22Rv1 (cell line): ENCODE measurements around the gene RALBP1.

Experiments
- ZFX ChIP-seq: fragments of 450-650 bp; IDR thresholded peaks from 2 replicates; pipeline ENCODE4 v1.6.1; 2017; ENCODE audit warnings: antibody characterized with exemption, borderline replicate concordance
- TF ChIP-seq, protein P1 (sequence below): fragments of 450-650 bp; IDR thresholded peaks from 2 replicates; pipeline ENCODE4 v1.5.1; 2017; ENCODE audit warnings: mild to moderate bottlenecking

- TF ChIP-seq ZFX: no peak
- TF ChIP-seq, protein P1, sequence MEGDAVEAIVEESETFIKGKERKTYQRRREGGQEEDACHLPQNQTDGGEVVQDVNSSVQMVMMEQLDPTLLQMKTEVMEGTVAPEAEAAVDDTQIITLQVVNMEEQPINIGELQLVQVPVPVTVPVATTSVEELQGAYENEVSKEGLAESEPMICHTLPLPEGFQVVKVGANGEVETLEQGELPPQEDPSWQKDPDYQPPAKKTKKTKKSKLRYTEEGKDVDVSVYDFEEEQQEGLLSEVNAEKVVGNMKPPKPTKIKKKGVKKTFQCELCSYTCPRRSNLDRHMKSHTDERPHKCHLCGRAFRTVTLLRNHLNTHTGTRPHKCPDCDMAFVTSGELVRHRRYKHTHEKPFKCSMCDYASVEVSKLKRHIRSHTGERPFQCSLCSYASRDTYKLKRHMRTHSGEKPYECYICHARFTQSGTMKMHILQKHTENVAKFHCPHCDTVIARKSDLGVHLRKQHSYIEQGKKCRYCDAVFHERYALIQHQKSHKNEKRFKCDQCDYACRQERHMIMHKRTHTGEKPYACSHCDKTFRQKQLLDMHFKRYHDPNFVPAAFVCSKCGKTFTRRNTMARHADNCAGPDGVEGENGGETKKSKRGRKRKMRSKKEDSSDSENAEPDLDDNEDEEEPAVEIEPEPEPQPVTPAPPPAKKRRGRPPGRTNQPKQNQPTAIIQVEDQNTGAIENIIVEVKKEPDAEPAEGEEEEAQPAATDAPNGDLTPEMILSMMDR: no peak
These were observed 13.2 kb downstream of the RALBP1 start for GRCh38 chr18:9488538-9488937.
